Midbrain (tissue), 1 donor: ENCODE results near the gene C8B.

ENCODE experiments used
- DNase-seq: peaks from one replicate; lab custom pipeline; 2025; lab: John Stamatoyannopoulos, UW

Gene C8B

DNA sequence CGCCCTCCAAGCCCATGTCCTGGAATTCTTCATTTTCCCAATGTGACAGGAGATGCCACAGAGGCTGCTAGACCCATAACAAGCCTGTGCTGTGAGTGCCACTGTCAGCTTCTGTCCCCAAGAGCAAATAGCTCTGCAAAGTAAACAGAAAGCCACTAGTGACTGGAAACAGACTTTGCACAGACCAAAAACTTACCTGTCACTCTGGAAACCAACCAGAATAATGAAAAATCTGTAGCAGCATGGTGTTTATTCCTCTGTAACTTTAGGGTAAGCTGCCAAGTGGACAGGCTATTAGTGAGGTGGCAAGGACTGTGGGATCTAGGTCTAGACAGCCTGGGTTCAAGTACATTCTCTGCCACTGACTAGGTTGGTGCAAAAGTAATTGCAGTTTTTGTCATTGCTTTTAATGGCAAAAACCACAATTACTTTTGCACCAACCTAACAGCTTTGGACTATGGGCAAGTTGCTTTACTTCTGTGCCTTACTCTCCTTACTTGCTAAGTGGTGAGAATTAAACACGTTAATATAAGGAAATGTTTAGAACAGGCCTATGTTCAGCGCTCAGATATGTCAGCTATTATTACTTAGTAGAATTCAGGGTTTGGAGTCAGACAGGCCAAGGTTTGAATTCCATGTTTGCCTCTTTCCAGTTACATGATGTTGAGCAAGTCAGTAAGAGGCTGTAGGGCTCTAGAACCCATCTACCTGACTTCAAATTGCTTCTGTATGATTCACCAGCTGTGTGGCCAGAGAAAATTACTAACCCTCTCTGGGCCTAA is at the start of gene C8B:
Gene C8B, minus strand, starts transcription at position 100 of the 782 bp plus-strand sequence. Its CDS starts 67 bp downstream, at position 33.
- no peak for DNase-seq

DNA sequence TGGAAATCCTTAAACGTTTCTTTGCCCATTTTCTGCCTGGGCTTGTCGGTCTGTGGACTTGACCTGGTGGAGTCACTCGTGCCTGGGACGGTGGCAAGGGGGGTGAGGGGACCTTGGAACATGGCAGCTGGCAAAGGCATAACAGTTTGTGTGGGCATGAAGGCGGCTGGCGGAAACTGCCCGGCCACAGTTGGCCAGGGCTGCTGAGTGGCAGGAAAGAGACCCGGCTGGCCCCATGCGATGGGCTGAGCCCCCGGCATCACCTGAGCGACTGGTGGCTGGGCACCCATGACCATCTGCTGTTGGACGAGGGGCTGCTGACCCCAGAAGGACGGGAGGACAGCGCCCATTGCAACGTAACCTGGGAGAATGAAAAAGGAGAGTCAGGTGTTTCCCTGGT is 49.3 kb upstream of the C8B start:
- DNase-seq = no peak

DNA sequence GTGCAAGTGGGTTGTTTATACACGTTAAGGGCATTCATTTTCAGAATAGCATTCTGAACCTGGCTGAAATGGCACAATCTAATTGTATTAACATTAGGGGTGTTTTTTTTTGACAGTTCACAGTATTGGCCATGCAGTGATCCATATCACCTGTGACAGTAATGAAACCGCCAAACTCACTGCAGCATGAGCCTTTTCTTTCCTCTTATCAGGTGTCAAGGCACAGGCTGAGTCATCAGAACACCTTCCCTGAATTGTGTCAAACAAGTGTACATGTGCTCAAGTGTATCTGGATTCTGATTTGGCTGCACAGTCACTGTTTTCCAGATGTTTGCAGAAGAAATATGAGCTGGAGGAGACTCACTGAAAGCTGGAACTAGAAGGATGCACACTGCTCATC is 47.7 kb upstream of the C8B start:
- DNase-seq = no peak

DNA sequence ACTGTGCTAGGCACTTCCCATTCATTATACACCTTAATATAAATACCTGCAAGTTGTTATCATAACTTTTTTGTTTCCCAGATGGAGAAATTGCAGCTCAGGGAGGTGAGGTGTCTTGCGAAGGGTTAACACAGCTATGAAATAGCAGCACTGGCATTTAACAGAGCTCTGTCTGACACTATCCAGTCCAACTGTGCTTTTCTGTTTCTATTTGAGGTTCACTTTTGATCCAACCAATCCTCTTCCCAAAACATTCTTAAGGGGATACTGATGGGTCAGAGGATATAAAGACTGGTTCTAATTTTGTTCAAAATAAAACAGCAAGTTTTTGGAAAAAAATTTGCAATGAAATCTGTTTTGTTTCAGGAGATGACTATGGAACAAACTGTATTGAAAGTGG is 46.5 kb upstream of the C8B start:
- DNase-seq = no peak

DNA sequence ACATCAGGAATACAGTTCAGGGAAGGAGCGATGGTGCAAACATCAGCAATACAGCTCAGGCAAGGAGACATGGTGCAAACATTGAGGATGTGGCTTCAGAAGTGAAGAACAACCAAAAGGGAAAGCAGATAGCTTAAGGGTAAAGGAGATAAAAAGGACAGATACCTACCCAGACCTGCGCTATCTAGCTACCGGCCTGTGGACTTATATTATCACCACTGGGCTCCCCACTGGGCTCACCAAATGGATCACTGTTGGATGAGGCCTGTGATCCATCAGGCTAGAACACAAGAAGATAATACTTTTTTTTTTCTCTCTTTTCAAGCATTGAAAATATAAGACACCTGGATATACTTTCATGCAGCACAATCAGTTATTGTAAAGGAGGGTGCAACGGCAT is 44.7 kb upstream of the C8B start:
- DNase-seq = no peak

DNA sequence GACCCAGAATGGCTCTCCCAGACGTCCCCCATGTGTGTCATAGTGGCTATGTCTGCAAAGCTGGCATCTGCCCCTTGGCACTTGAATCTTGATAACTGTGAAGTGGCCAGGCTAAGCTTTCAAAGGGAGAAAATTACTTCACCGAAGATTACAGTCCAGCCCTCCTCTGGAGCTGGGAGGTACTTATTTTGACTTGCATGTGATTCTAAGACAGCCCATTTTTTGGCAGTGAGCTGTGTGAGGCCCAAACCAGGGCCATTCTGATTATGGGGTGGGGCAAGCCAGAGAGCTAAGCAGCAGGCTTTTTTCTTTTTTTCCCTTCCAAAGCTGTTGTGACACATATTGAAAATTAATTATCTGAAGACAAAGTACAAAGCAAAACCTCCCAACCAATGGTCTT is 42.1 kb upstream of the C8B start:
- no peak for DNase-seq

DNA sequence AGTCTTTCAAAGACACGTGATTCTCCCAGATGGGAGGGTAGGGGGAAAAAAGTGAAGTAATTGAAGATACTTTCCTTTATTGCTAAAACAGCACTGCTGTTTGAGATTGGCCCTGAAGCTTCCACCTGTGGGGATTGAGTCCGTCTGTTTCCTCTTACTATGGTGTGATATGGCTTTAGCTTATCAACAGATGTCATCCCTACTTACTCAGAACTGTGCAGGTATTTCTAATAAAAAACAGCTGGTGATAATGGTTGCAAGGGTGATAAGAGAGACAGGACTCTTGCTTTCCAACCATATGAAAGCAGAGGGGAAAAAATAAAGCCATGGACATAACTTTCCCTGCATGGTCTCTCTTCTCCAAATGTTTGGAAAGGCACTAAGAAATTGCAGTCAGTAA is 41.7 kb upstream of the C8B start:
- no peak for DNase-seq

DNA sequence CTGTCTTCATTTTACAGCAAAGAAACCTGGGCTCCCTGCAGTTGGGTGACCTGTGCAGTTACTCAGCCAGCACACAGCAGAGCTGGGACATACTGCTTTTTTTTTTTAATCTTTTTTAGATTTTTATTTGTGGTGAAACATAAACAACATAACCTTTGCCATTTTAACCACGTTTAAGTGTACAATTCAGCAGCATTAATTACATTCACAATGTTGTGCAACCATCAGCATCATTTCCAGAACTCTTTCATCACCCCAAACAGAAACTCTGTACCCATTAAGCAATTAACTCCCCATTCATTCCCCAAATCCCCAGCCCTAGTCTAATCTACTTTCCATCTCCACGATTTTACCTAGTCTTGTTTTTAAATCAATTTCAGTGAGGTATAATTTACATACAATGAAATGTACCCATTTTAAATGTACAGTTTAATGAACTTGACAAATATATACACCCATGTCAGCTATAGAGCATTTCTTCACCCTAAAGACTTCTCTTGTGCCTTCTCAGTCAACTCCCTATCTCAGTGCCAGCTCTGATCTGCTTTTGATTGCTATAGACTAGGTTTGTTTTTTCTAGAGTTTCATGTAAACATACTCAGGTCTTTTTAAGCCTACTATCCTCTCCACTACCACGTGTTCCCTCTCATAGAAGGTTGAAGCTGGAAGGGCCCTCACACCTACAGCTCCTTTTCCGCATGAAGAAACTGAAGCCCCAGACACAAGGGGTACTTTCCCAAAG is 37.8 kb upstream of the C8B start:
- DNase-seq = no peak

DNA sequence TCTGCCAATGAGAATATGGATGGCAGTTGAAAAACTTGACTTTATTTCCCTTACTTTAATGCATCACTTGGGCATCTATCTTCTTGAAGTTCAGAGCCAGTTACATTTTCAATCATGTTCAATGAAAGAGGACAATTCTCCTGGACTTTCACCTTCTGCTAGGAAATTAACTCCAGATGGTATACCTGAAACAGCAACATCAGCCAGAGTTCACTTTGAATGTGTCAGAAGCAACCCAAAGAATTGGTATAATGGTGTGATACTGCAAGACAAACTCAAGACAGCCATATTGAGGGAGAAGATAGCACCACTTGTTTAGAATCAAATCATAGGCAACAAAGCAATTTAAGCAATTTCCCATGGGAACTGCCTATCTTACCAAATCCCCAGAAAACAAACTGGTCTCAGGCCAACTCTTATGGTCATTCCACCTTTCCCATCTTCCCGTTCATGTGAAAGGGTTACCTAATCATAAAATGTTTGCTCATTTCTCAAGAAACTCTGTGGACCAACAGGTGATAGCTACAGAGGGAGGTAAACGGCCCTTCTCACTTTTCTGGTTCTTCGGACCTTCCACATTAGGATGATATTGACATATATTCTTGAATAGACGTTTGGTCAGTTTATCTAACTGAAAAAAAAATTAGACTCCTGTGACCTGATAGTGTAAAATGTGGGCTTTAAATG is 29.7 kb upstream of the C8B start:
- DNase-seq = no peak

DNA sequence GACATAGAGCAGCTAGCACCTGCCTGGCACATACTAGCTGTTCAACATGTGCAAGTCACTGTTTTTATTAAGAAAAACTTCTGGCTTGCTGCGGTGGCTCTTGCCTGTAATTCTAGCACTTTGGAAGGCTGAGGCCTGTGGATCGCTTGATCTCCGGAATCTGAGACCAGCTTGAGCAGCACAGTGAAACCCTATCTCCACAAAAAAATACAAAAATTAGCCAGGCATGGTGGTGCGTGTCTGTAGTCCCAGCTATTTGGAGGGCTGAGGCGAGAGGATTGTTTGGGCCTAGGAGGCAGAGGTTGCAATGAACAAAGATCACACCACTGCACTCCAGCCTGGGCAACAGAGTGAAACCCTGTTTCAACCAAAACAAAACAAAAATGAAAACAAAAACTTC is 27.7 kb upstream of the C8B start:
- no peak for DNase-seq

DNA sequence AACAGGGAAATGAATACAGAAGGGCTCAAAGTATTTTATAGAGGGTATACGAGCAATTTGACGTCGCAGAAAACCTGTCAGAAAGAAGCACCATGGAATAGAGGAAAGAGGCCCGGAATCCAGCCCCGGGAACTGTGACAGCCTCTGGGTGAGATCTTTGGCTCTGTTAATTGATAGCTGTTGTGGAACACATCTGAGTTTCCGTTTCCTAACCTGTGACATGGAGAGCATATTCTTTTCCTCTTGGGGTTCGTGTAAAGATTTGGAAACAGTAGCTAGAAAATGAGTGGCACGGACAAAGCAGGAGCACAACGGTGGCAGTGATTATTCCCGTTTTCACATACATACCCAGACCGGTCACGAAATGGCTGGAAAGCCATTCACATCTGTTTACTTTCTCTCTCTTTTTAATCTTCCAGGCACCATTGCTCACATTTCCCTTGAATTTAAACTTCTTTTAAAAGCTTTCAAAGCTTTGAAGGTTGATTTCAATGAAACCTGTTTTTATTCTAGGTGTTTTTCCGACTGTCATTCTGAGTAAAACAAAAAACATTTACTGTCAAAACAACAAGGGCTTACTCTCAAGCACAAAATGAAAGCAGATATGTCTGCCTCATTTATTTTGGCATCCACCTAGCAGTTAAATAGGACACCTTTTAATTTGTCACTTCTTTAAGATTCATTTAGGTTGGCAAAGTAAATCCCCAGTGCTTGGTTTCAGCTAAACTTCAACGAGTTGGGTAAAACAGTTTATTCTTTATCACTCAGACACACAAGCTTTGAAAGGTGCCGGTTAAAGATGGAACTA is 26.7 kb upstream of the C8B start:
- no peak for DNase-seq

DNA sequence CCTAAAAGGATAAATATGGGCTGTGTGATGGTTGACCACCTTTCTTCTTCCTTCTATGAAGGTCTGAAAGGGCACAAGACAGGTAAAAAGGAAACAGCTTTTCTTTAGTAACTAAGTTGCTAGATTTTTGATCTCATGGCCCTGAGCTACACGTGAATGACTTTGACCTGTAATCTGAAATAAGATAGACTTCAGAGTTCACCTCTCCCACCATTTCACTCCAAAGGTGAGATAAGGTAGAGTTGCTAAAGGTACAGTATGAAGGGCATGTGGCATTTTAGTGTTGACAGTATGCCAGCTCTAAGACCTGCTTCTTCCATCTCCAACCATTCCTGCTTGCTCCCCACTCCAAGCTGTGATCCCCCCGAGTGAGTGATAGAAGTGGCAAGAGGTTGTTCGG is 25.8 kb upstream of the C8B start:
- no peak for DNase-seq

DNA sequence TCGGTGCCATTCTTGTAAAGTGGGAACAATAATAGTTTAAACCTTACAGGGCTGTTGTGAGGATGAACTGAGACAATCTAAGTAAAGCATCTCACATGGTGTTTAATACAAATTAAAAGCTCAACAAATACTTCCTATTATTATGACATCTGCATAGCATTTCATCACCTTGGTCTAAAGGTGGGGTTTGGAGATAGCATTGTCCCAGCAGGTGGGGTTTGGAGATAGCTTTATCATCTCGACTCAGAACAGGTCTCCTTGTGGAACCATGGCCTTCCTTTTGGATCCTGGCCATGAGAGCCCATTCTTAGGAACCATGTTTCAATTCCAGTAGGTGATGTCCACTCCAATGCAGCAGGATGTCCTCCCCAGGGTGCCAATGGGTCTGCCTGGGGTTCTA is 20.6 kb upstream of the C8B start:
- no peak for DNase-seq

DNA sequence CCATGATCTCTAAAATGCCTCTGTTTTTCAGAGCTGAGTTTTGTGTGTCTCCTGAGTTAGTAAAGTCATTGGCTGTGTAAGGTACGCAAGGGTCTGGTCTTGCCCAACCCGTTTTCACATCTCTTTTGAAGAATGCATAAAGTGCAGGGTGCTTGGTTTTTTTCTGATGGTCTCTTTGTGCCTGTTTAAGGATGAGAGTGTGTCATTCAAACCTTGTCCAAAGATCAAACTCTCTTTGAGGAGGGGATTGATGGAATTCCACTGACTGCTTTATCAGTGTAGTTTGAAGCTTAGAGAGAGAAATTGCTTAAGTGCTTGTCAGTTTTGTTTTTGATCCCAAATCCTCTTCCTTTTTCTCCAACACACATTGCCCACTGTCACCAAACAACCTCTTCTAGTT is 20.0 kb upstream of the C8B start:
- DNase-seq = no peak

DNA sequence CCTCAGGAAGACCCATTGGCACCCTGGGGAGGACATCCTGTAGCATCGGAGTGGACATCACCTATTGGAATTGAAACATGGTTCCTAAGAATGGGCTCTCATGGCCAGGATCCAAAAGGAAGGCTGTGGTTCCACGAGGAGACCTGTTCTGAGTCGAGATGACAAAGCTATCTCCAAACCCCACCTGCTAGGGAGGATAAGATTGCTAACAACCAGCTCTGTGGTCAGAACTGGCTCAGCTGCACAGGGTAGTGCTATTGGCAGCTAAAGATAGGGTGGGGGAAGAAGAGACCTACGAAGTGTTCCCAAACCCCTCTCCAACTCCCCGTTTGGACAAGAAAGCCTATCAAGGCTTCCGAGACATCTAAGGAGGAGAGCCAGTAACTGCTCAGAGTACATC is 17.7 kb upstream of the C8B start:
- no peak for DNase-seq

DNA sequence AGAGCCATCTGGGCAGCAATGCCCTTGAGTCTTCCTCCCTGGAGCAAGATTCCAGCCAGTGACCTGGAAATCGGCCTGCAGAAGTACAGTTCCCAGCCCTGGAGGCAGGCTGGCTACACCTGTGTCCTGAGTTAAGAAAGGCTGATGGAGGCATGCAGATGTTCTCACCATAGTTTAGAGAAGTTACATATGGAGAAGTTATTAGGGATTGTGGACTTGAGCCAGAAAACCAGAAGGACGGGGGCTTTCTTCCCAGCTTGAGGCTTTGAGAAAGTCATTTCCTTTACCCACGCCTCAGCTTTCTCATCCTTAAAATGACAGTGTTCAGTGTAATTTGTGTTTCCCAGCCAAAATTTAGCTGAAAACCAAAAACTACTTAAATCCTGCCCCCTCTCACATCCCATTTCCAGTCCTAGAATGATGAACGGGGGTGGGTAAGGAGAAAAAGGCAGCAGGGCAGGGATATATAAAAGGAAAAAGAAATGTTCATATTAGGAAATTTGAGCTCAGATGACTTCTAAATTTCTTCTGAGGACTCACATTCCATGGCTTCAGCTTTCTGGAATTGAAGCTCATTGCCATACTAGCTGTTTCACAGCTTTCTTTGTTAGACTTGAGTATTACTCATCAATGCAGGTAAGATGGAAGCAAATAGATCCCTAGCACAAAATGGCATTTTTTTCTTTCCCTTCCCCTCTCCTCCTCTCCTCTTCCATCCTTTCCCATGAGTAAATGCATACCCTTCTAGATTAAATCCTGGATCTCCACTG is 14.4 kb upstream of the C8B start:
- no peak for DNase-seq

DNA sequence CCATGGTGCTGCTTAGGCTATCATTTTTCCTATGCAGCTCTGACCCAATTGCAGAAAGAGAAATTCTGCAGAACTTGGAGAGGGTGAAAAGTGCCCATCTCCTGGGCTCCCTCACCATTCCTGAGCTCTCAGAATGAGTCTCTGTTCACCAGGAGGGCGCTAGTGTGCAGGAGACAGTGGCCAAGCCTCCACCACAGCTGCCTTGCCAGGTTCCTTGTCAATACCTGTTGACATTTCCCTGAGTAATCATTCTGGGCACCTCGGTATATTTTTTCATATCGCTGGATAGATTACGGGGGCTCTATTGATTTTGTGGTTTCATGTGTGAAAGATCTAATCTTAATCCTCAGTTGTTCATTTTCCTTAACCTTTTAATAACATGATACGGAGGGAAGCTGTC is 13.0 kb upstream of the C8B start:
- no peak for DNase-seq

DNA sequence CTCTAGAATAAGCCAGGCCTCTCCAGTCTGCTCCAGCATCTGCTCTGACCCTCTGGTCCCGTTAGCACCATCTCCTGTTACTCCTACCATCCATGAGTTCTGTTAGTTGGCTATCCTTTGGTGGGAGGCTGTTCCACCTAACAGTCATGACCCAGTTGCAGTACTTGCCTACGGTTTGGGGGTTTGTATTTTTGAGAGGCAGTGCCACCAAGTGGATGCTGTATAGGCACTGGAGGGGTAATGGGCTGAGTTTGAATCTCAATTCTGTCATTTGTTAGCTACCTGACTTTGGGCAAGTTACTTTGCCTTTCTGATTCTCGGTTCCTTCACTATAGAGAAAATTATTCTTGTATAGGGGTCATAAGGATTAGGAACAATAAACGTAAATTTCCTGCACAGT is 12.1 kb upstream of the C8B start:
- DNase-seq = no peak

DNA sequence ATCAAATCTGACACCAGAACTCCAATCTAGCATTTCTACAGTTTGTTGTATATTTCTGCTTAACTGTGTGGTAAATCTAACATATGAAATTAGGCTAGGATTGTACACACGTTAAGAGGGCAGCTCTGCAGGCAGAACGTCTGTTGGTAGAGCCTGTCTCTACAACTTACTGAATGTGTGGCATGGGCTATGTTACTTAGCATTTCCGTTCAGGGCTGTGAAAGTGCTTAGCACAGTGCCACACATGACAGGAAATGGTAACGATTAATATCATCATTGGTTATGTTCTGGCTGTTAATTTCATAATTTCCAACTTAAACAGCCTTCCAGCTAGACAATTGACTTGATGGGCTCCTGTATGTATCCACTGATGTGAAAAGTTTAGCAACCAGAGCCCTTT is 9.6 kb upstream of the C8B start:
- DNase-seq = no peak

DNA sequence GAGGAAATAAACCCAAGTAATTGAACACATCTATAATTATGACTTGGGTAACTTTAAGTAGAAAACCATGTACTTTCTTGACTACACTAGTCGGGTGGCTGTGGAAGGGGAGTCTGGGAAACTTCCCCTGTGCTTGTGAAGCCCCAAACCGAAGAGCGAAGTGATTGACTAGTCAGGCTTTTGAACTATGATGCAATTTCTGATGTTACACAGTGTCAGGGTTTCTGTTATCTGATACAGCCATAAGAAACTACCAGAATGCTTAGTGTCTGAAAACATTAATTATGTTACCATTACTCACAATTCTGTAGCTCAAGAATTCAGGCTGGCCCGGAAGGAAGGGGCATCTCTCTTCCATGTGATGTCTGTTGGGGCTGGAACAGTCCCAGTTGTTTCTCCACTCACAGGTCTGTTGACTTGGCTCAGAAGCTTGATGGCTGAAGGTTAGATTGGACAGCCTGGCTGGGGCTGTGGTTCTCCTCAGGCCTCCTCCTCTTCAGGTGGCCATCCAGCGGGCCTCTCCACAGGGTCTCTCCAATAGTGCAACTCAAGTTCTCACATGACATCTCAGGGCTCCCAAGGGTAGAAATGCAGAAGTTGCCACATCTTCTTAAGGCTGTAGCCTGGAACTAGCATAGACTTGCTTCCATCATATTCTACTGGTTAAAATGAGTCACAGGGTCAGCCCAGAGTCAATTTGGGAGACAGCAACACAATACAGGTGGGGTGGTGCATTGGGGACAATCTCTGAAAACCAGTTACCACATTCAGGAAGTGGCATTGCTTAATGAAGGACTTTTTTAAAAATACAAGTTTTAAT is 8.3 kb upstream of the C8B start:
- DNase-seq = no peak

DNA sequence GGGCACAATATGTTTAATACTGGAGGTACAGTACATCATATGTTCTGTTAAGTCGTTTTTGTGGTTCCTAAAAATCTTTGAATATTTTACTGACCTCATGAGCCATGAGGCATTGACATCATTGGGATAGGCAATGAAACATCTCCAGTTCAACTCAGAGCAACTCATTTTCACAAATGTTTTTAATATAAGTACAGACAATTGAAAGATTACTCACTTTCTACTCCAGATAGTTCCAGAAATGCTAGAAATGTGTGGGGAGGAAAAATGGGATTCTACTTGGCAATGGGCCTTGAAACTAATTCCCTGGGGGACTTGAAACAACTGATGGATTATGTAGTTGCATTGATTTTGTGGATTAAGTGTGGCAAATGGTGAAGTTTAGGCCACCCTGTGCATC is 7.2 kb upstream of the C8B start:
- no peak for DNase-seq
